HG03558 (cell line): ENCODE measurements around the gene EXOC5.

Source experiments
- ATAC-seq: cut with Tn5 transposase; IDR thresholded peaks from one replicate; pipeline ENCODE4 v1.9.1; 2021; ENCODE audit warnings: moderate number of reproducible peaks; ENCODE audit not compliant: unreplicated experiment; ENCODE audit errors: extremely low read depth

Gene EXOC5

DNA sequence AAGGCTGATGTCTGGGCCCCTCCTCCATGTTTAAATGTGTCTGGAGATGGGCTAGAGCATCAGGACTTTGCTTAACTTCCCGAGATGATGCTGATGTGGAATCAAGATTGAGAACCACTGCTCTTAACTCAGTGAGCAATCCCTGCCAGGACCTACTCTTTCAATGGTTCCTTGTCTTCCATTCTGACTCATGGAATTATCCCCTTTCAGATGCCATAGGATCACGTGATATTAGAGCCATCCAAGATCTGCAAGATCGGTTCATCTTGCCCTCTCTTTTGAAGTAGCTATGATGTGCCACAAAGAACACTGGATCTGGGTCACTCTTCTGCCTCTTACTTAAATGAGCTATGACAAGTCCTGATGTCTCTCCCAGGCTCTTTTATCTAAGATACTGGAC, 96.8 kb downstream of the EXOC5 start:
- no peak for ATAC-seq

DNA sequence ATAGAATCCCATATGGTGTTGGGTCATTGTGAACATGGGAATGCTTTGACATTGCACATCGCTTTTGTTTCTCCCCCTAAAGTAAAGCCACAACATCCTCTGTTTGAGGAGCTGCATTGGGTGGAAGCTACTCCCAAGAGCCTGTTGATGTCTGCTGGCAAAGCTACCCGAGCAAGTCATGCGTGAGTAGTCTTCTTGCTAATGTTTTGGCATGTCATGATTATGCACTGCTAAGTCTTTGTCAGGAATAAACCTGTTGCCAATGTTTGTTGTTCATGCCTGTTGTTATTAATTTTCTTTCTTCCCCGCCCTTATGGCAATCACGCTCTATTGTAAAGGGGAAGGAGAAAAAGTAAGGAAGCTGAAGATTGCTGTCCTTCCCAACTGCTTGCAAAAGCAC, 97.3 kb downstream of the EXOC5 start:
- ATAC-seq: no peak

DNA sequence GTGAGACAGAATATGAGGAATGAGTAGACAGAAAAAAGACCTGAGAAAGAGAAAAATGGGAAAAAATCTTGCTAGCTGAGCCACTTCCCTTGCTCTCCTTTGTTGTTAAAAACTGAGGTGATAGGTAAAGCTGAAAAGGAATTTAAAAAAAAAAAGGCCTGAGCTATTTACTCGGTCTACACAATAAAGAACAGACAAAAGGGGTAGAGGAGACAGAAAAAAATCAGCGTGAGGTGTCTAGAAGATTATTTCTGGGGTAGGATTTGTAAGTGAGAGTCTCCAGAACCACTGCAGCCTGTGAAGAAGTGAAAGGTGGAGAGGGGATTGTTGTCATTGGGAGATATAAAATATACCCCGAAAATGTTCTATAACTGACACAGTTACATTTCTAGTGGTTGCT, 98.8 kb downstream of the EXOC5 start:
- ATAC-seq: no peak

DNA sequence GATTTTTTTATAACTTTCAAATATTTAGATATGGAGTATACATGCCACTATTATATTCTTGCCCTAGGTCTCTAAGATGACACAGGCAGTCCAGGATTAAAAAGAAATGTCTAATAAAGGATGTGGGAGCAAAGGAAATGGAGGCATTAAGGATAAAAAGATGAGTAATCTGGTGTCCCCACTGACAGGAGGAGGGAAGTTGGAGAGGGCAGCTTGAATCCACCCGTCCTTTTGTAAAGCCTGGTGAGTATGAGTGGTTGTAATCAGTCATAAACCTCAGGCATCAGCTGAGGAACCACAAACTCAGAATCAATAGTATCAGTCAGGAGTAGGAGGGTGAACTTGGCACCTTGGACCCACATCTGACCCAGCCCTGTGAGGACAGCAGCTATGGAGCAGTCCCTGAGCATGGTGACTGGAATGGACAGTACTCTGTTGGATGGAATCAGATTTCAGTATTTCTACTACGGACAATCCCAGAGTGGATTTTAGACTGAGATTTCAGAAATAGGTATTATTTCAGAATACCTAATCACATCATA, 100.5 kb downstream of the EXOC5 start:
- no peak for ATAC-seq

DNA sequence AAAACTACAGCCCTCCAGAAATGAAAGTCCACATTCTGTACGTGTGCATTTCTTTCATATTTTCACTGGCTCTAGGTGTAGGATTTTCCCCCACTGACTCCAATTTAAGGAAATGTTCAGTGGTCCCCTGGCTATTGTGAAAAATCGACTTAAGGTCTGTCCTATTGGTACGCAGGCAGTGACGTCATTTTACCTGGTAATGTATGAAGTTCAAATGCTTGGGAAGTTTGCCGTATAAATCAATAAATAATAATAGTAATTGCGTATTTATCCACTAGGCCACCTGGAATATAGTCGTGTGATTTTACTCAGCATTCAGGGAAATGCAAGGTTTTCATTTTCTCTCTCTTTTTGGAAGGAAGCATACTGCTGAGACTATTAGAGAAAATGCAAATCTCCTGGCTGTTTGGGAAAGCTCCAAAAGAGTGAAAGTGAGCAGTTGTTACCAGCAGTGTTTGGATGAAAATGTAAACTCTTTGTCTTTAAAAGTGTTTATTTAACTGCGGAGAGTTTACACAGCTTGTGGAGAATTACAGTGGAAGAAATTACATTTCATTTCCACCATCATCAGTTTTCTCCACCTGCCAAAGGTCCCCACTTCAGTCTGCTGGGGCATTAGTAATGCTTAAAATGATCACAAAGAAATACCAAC, 107.0 kb downstream of the EXOC5 start:
- ATAC-seq: no peak

DNA sequence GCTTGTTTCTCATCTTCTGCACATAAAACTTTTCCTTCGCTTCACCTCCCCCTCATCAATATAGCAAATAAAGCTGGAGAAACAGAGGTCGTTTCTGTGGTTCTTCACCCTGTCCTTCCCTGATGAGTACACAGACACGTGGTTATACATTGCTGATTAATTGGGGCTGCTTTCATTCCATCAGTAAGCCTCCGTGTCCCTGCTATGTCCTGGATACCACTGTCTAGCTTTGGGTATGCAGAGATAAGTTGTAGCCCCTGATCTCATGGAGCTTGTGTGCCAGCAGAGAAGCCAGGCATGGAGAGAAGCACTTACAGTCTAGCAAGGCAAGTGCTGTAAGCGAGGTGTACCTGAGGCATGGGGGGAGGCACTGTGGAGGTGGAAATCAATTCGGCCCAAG, 108.4 kb downstream of the EXOC5 start:
- no peak for ATAC-seq

DNA sequence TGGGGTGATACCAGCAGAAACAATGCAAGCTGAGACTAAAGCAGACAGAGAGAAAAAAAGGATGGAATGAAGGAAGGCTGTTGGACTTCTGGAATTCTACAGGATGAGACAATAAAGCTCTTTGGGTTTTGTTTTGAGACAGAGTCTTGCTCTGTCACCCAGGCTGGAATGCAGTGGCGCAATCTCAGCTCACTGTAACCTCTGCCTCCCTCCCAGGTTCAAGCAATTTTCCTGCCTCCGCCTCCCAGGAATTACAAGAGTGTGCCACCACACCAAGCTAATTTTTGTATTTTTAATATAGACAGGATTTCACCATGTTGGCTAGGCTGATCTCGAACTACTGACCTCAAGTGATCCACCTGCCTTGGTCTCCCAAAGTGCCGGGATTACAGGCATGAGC, 115.4 kb downstream of the EXOC5 start:
- ATAC-seq: no peak
